A204.1 (cell line): Measurements from ENCODE around the gene FSTL5.
A peak's percentile ranks its signal among the peaks of the same experiment; 100 is the strongest.

Experiments
- FAIRE-seq: peaks from 2 replicates; lab custom pipeline; 2012; peaks lifted over from hg19 to GRCh38; lab: Jason Lieb, UNC

The FSTL5 gene

DNA sequence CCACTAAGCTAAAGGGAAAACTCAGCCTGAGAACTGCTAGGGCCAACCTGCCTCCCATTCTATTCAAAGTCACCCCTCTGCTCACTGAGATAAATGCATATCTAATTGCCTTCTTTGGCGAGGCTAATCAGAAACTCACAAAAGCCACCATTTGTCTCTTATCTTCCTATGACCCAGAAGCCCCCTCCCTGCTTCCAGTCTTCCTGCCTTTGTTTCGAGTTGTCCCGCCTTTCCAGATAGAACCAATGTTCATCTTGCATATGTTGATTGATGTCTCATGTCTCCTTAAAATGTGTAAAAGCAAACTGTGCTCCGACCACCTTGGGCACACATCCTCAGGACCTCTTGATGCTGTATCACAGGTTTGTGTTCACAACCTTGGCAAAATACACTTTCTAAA lies 459.8 kb downstream of the FSTL5 start:
- FAIRE-seq = no peak

DNA sequence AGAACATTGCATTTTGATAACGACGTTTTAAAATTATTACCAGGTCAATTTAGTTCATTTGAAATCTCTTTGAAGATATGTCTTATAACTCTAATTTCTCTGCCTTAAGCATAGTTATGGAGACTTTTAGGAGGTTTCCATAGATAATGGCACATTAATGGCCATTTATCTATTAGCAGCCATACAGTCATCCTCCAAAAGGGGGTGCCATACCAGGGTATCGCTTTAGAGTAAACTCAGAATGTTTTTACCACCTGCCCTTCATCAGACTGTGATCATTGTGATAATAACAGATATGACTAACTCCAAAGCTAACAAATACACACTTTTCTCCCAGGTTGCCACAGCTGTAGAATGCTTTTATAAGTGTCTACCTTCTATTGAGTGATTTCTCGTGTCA lies 461.5 kb downstream of the FSTL5 start:
- no peak for FAIRE-seq

DNA sequence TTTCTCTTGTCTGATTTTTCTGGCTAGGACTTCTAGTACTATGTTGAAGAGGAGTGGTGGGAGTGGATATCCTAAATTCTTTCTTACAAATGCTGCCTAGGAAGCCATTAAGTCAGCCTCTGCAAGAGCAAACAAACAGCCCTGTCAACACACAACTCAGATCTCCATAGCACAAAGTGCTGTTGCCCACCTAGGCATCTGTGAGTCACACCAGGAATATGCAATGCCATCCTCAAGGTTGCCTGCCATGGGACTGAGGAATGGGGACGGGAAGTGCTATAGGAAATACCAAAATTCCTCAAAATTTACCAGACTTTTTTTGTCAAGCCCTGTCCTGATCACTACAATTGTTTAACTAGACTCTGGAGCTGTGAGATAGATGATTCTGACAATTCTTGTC lies 466.9 kb downstream of the FSTL5 start:
- no peak for FAIRE-seq

DNA sequence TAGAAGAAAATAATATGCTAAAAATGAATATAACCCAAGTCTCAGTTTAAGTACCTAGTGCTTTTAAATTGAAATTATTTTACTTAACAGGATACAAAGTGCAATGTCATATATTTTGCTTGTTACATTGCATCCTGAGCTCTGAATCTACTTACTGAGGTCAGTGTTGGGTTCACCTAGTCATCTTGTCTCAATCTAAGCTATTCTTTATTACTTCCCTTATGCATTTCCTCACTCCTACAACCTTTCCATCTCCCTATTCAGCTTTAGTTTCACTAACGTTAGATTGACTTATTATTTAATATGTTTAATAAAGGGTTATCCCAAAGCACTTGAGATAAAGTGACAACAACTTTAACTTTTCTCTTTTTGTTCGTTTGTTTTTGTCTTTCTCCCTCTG lies 483.7 kb downstream of the FSTL5 start:
- no peak for FAIRE-seq

DNA sequence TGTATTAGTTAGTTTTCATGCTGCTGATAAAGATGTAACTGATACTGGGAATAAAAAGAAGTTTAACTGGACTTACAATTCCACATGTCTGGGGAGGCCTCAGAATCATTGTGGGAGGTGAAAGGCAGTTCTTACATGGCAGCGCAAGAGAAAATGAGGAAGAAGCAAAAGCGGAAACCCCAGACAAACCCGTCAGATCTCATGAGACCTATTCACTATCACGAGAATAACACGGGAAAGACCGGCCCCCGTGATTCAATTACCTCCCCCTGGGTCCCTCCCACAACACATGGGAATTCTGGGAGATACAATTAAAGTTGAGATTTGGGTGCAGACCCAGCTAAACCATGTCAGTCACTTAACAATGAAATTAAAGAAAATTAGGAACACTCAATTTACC lies 499.1 kb downstream of the FSTL5 start:
- FAIRE-seq = no peak

GRCh38 chr4:161663844-161664243 lies 500.0 kb downstream of the FSTL5 start:
- FAIRE-seq = no peak

GRCh38 chr4:161658676-161659075 lies 505.1 kb downstream of the FSTL5 start:
- FAIRE-seq = no peak

DNA sequence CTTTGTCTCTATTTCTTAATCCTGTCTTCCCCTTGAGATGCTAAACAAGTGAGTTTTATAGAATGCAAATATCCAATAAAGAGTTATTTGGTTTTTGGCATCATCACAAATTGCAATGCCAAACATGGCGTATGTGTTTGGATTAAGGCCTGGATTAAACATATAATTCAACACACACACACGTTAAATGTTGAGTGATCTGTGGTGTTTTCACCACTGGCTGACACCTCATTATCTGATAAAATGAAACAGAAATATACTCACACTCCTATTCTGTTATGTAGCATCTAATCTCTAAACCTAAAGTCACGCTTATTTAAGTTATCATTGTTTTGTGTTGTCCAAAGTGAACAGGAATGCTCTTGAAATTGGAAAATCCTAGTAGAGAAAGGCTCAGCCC lies 506.2 kb downstream of the FSTL5 start:
- no peak for FAIRE-seq

DNA sequence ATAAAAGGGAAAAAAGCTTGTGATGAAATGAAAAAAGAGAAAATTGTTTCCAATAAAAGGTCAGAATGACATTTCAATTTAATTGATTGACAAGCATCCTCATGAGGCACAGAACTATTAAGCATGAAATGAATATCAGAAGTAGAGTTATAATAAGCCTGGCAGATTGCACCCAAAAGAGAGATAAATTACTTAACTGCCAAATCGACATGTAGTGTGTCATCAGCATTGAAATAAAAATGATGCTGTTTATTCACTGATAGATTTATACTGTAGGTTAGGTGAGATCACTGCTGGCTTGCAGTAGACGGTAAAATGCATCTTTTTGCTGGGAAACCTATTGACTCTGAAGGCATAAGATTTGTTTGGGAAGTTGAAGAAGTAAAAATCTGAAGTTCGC lies 507.2 kb downstream of the FSTL5 start:
- FAIRE-seq = no peak

DNA sequence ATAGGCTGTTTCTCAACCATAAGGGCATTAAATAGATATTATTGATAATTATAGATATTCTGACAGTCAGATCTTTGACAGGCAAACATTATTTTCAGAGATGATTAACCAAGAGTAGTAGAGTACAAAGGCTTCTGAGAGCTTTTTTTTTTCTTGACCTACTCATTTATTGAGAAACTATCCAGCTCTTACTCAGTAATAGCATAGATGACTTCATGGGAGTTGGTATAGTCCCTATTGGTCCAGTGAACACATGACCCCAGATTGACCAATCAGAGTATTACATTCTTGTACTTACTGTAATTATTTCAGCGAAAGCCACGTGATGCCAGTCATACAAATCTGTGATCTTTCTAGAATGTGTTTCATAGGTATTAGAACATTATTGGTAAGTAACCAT lies 508.7 kb downstream of the FSTL5 start:
- no peak for FAIRE-seq

DNA sequence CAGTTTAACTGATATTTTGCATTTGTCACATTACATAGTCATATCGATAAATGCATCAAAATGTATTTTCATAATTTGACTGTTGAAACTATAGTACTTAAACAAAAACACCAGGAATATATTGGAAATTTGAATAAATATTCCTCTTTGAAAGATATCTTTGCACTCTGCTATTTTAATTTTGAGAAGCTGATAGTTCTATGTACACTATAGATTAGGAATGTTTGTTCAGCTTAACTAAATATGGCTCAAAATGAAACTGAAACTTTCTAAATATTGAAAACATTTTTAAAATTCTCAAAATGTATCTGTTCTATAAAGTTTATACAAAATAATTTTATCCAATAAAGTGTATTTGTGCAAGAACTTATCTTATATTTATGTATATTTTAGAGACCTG lies 510.1 kb downstream of the FSTL5 start:
- no peak for FAIRE-seq

DNA sequence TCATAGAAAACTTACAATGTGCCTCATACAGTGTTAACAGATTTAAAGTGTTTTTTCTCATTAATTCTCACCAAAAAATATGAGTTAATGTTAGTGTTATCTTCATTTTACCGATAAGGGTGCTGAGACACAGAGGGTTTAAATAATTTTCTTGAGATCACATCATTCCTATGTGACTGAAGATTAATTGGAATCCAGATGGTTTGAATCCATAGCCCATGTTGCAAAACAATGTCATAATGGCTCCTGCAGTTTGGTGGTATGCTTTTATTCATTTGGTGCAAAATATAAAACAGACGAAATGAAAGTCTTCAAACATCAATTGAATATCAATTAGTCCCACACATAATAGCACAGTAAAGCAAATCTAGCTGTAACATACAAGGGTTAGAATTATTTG lies 512.2 kb downstream of the FSTL5 start:
- FAIRE-seq = no peak

DNA sequence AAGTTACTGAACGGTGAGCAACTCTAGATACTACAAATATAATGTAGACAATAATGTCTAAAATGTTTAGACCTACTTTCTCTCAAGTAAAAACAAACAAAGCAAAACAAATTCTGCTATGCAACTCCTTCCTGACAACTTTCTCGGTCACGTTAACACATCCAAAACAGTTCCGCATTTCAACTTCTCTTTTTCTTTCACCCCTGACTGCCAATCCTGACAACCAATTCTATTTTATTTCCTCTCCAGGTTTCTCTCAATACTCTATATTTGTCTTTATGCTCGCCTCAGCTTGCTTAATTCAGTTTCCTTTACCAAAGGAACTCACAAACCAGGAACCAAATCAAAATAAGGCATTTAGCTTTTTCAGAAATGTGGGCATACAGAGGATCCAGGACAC lies 513.0 kb downstream of the FSTL5 start:
- no peak for FAIRE-seq

DNA sequence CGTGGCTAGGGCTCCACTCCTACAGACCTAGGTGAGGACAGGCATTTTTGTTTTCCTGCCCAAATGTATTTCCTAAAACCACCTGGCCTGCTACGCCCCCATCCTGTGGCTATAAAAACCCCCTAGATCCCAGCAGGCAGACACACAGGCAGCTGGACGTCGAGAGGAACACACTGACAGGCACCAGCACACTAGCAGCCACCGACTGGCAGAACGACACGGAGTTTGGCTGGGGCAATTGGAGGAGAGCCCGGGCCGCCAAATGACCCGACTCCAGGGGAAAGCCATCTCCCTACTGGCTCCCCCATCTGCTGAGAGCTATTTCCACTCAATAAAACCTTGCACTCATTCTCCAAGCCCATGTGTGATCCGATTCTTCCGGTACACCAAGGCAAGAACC lies 516.0 kb downstream of the FSTL5 start:
- no peak for FAIRE-seq

GRCh38 chr4:161642708-161643107 lies 521.1 kb downstream of the FSTL5 start:
- peak; percentile 92 for FAIRE-seq

GRCh38 chr4:161629694-161630441 lies 533.9 kb downstream of the FSTL5 start:
- FAIRE-seq = no peak

DNA sequence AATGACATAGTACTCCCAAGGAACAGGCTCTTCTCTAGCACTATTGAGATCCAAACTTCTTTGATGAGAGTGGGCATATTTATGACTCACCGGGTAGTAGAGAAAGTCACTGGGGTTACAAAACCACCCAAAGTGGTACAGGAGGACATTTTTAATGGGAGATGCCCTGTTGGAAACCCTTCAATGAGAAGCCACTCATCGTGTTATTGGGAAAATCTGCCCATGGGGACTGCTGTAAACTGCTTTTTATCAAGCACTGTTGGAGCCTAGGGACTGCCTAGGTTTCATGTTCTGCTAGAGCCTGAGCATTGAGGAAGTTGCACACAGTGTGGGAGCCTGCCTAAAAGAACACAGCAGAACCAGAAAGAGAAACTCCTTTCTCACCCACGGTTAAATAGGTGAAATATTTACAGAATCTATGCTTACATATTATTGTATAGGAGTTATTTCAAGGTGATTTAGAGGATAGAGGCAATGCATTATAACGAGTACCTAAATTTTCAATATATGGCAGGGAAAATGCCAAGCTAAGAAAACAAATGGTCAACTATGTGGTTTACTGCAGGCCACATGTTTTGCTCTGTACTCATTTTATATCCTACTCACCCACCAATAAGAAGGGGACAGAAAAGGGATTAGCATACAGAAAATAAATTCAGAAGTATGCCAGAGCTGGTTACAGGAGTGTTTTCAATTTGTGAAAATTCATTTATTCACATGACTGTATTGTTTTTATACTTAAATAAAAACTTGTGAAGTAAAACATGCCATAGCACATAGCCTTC lies 559.1 kb downstream of the FSTL5 start:
- FAIRE-seq = no peak

DNA sequence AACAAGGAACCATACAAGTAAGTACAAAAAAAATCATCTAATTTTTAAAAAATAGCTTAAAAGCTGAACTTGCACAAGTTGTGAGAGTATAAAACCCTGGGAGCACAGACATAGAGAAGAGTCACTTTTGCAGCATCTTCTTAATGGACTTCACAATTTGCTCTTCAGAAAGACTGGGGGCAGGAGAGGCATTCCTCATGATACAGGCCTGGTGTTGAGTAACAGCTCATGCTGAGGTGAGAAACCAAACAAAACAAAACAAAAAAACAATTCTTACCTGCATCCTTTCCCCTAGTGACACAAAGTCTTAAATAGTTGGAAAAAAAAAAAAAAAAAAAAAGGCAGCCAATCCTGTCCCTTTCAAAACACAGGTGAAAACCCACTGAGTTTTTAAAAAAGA lies 562.8 kb downstream of the FSTL5 start:
- no peak for FAIRE-seq

GRCh38 chr4:161595230-161595771 lies 568.5 kb downstream of the FSTL5 start:
- FAIRE-seq = no peak

DNA sequence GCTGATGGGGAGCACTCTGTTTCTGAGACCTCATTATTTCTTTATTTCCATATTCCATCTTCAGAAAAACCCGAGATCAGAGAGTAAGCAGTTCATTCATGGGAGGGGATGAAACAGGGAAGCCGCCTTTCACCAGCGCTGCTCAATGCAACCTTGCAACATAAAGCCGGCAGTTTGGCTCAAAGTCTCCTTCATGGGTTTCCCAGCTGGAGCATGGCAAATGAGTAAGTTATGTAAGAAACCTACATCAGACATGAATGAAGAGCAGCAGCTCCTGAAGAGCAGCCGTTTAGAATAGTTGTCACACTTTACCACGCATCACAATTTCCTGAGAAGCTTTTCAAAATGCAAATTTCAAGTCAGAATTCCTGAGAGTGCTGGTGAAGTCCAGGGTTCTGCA lies 578.8 kb downstream of the FSTL5 start:
- no peak for FAIRE-seq

GRCh38 chr4:161583549-161583948 lies 580.3 kb downstream of the FSTL5 start:
- FAIRE-seq = no peak

- no peak for FAIRE-seq
Observed at GRCh38 chr4:161581262-161582230, 582.3 kb downstream of the FSTL5 start.
